ENCODE results near the gene RUNX2. TPM values are rescaled to one million over a fixed set of nuclear protein-coding genes. Genes with fewer than 3 reads are reported as not detected.

The RUNX2 gene
- total and polyA plus RNA-seq, 2 of the 8 experiments (the other 6 are each of a cell fraction or from before 2014, with no cell fraction given): 0.26 to 1.2 TPM

DNA sequence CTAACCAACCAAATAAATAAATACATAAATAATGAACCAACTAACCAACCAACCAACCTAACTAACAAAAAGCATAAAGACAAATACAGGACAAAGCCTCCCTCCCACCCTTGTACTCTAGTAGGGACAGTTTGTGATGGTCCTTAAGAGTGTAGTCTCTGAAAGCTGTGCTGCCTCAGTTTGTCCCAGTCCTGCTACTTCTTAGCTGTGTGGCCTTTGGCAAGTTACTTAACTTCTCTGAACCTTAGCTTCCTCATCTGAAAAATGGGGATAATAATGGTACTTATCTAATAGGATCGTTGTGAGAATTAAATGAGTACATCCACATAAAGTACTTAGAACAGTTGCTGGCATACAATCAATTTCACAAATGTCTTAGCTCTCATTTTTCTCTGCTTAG, 282.2 kb downstream of the RUNX2 start:
- Histone ChIP-seq H4K5ac (ENCODE audit: insufficient read length, low read depth, low read length) (no peak overlapping the region), H2BK120ac (replicated peaks; ENCODE audit: low read depth, low read length) (no peak overlapping the region), H2BK5ac (ENCODE audit: low read depth, low read length) (no peak overlapping the region), H3K23me2 (ENCODE audit: low read depth, low read length) (no peaks in the 10 kb centered on the region; the same call in 1 of the 2 replicates), H3K27ac (ENCODE audit: low read depth, low read length) (no peak overlapping the region), H2BK15ac (ENCODE audit: low read length) (no peak overlapping the region), H2BK12ac (ENCODE audit: low read depth, low read length) (no peak overlapping the region), H2AFZ (ENCODE audit: low read length) (no peak overlapping the region), H3K14ac (ENCODE audit: insufficient read length) (no peak overlapping the region), H3K79me2 (ENCODE audit: control insufficient read depth in 1 of 2, insufficient read depth in 2 of 2, low read length in 2 of 2) (no peaks in the 10 kb centered on the region), H3K27me3 (replicated peaks in 1 of 4; ENCODE audit: control insufficient read depth in 3 of 4, extremely low read depth in 1 of 4, insufficient read depth in 3 of 4, low read length in 3 of 4) (no peaks in the 10 kb centered on the region; a peak in 1 of 7 replicates), H3K9ac (replicated peaks in 1 of 4; ENCODE audit: extremely low read depth in 1 of 4, low read depth in 3 of 4, low read length in 3 of 4) (no peak overlapping the region), H3K18ac (ENCODE audit: extremely low read depth, low read length) (no peak overlapping the region), H3K23ac (ENCODE audit: insufficient read length) (no peak overlapping the region), H3K4me1 (replicated peaks in 1 of 4; ENCODE audit: control insufficient read depth in 3 of 4, insufficient read depth in 4 of 4, low read length in 3 of 4) (0 out of 7 replicates have a peak, but pooled peaks cover 0 to 1% (median 0%) of the 10 kb centered on the region in 4 experiments), H3K56ac (replicated peaks; ENCODE audit: insufficient read length, low read depth, low read length) (no peak overlapping the region), H4K20me1 (replicated peaks in 1 of 2; ENCODE audit: control insufficient read depth in 1 of 2, insufficient read depth in 2 of 2, low read length in 2 of 2) (no peaks in the 10 kb centered on the region), H4K8ac (ENCODE audit: extremely low read depth, insufficient read depth, low read length) (no peak overlapping the region), H4K91ac (replicated peaks; ENCODE audit: insufficient read length, low read length) (no peak overlapping the region), H2AK5ac (ENCODE audit: low read depth, low read length) (no peak overlapping the region), H3K79me1 (ENCODE audit: low read depth, low read length) (no peaks in the 10 kb centered on the region), H3K4me3 (ENCODE audit: extremely low read depth in 1 of 4, insufficient read depth in 2 of 4, low read depth in 3 of 4, low read length in 4 of 4) (no peak overlapping the region), H3K4ac (replicated peaks; ENCODE audit: insufficient read length, low read depth, low read length) (no peak overlapping the region), H3K4me2 (ENCODE audit: insufficient read depth in 1 of 2, low read depth in 2 of 2, low read length in 2 of 2) (no peak overlapping the region), H3K9me3 (ENCODE audit: insufficient read depth in 2 of 2, low read depth in 1 of 2, low read length in 1 of 2) (no peaks in the 10 kb centered on the region), H2BK20ac (ENCODE audit: low read length) (no peak overlapping the region), H3K36me3 (ENCODE audit: control insufficient read depth in 2 of 4, insufficient read depth in 4 of 4, low read length in 3 of 4) (no peaks in the 10 kb centered on the region)
- CTCF ChIA-PET (ENCODE audit: partially characterized antibody): interaction anchor here (0.6 kb wide), 2 partner anchors 120 to 633 kb away, joined by 3 to 5 read pairs; no protein-coding TSS in a partner anchor
- POLR2A ChIA-PET (ENCODE audit: partially characterized antibody): no interaction called here
- WGBS, 2 experiments (ENCODE audit: extremely low coverage in 1 of 2, insufficient coverage in 1 of 2, insufficient read length in 1 of 2, insufficient replicate concordance in 2 of 2, low coverage in 1 of 2, low lambda C conversion rate in 2 of 2, missing lambda C conversion rate in 1 of 2): 87% methylated on average over 1 of the region's 1 CpG; no CpG with 5 or more reads in 1 of the 2 experiments
- FAIRE-seq (no peak), DNase-seq (ENCODE audit: low read depth in 1 of 2, low spot score in 2 of 2) (no peak)
- TF ChIP-seq TAF7 (optimal IDR thresholded peaks at IDR 0.05; ENCODE audit: borderline replicate concordance, low read depth, low read length) (no peak), ASH2L (IDR thresholded peaks at IDR 0.05; ENCODE audit: low read length) (no peak), CHD1 (IDR thresholded peaks at IDR 0.05; ENCODE audit: low read depth, low read length) (no peak), TCF12 (IDR thresholded peaks at IDR 0.05; ENCODE audit: low read depth, low read length) (no peak)

Measured in H1 (cell line).